ENCODE data around the gene PSMA5. TPM values are rescaled to one million over a fixed set of nuclear protein-coding genes. Genes with fewer than 3 reads are reported as not detected.
"Not testable (repeated sequence)": the region's sequence is repeated elsewhere in the genome, so short reads cannot be mapped to it uniquely, and the experiment has no call there.

PSMA5 gene
- total and polyA plus RNA-seq, 12 donors, result 22.7 to 94.6 (median 59.2) TPM

DNA sequence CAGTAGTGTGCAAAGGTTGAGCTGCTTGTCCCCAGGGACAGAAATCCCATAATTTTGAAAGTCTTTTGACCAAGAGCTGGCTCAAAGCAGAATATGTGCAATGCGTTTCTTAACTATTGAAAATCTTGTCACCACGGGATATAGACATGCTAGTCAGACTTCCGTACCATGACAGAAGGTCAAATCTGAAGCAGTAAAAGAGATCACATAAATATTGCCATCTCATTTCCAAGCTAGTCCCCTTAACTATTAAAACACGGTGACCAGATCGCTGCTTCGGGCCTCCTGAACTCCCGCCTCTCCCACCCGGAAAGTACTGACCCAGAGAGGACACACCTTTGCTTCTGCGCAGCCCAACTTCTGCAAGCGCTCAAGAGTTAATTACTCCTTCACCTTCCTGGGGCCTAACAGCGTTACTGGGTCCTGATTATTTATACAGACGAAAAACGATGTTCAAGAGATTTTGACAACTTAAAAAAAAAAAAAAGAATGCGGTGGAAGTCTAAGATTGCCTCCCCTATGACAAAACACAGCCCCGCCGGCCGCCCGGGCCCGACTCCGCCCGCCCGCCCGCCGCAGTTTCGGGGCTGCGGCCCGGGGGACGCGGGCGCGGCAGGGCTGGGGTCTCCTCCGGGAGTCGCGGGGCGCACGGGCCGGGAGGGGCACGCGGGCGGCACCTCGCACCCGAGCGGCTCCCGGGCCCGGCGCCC, 29.2 kb downstream of the PSMA5 start:
- Histone ChIP-seq H3K4me1 (peaks cover 7 to 73% (median 57%) of the 10 kb centered on the region in 9 donors), H3K36me3 (peaks cover 0 to 23% (median 0%) of the 10 kb centered on the region in 9 donors), H3K4me3 (peak overlapping the region; percentile 16 to 80 (median 64)), H3K27me3 (peaks cover 0 to 11% (median 0%) of the 10 kb centered on the region in 7 donors), H3K27ac (peak overlapping the region; percentile 46 to 96 (median 89)), H3K9me3 (no peaks in the 10 kb centered on the region)
- ATAC-seq (no peak), DNase-seq (no peak)
- 2 to 3% methylated on average over 45 to 46 of the region's 46 CpGs for whole genome bisulfite sequencing, 2 donors
- intact Hi-C loops (cut with DNase I), result loop anchor here in 8 of 10 donors (1.0 to 10.0 kb wide), 6 partner anchors 35 to 302 kb away; partner anchors contain the start of genes PSRC1 (in 1 of the 8) and TMEM167B (in 1 of the 8)
- TF ChIP-seq, protein P1, sequence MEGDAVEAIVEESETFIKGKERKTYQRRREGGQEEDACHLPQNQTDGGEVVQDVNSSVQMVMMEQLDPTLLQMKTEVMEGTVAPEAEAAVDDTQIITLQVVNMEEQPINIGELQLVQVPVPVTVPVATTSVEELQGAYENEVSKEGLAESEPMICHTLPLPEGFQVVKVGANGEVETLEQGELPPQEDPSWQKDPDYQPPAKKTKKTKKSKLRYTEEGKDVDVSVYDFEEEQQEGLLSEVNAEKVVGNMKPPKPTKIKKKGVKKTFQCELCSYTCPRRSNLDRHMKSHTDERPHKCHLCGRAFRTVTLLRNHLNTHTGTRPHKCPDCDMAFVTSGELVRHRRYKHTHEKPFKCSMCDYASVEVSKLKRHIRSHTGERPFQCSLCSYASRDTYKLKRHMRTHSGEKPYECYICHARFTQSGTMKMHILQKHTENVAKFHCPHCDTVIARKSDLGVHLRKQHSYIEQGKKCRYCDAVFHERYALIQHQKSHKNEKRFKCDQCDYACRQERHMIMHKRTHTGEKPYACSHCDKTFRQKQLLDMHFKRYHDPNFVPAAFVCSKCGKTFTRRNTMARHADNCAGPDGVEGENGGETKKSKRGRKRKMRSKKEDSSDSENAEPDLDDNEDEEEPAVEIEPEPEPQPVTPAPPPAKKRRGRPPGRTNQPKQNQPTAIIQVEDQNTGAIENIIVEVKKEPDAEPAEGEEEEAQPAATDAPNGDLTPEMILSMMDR (IDR thresholded peaks at IDR 0.05), result no peak

DNA sequence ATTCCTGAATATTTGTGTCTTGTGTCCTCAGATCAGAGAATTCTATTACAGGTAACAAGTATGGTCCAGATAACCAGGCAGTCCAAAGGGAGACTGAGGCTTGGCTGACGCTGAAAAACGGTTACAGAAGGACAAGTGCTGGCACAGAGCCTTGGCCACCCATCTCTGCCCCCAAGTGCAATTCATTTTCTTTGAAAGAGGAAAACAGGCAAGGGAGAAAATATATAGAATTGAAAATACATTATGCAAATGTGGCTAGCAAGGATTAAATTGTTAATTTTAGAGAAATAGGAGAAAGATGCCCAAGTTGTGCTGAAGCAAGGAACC, 29.8 kb downstream of the PSMA5 start:
- 24 to 29% methylated on average over 2 of the region's 2 CpGs for WGBS, 2 donors
- Histone ChIP-seq H3K27ac (peak overlapping the region in 9 of 10 donors; percentile 46 to 96 (median 90)), H3K4me3 (peak overlapping the region in 9 of 10 donors; percentile 39 to 80 (median 66)), H3K9me3 (no peaks in the 10 kb centered on the region), H3K36me3 (peaks cover 0 to 17% (median 0%) of the 10 kb centered on the region in 9 donors), H3K27me3 (peaks cover 0 to 11% (median 0%) of the 10 kb centered on the region in 7 donors), H3K4me1 (peaks cover 11 to 73% (median 59%) of the 10 kb centered on the region in 9 donors)
- TF ChIP-seq, protein P1 (IDR thresholded peaks at IDR 0.05), result no peak
- intact Hi-C loops (cut with DNase I), result loop anchor here in 8 of 10 donors (1.0 to 10.0 kb wide), 6 partner anchors 34 to 302 kb away; partner anchors contain the start of genes PSRC1 (in 1 of the 8) and TMEM167B (in 1 of the 8)
- DNase-seq, result no peak
- ATAC-seq, result no peak

DNA sequence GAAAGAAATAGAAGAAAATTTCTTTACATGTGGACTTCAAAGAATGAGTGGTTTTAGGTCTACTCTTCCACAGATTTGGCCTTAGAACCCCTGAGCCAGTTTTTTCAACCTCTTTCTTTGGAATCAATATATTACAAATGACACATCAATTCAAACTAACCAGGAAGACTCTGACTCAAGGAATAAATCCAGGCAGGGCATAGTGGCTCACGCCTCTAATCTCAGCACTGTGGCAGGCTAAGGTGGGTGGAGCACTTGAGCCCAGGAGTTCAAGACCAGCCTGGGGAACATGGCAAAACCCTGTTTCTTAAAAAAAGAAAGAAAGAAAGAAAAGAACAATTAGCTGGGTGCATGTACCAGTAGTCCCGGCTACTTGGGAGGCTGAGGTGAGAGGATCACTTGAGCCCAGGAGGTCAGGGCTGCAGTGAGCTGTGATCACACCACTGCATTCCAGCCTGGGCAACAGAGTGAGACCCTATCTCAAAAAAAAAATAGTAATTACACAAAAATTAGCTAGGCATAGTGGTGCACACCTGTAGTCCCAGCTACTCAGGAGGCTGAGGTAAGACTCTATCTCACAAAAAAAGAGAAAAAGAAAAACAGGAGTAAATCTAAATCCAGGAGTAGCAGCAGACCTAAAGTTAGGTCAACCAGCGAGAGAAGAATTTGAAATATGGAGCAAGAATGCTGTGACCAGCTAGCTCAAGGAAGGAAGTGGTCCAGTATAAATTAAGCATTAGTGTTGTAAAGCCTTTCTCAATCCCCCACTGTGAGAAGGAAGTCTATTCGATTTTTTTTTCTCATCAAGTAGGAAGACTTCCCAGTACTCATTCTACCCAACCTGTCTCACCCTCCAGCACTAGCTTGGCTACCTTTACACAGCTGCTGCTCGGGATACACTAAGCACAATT, 30.4 kb downstream of the PSMA5 start:
- ATAC-seq (no peak), DNase-seq (no peak)
- 46 to 62% methylated on average over 5 of the region's 5 CpGs for WGBS, 2 donors
- TF ChIP-seq, protein P1 (IDR thresholded peaks at IDR 0.05), result no peak
- peak overlapping the region in 9 of 10 donors; percentile 39 to 80 (median 66) for H3K4me3 ChIP-seq
- intact Hi-C loops (cut with DNase I), result loop anchor here in 8 of 10 donors (1.0 to 10.0 kb wide), 7 partner anchors 34 to 301 kb away; partner anchors contain the start of genes PSRC1 (in 1 of the 8) and TMEM167B (in 1 of the 8)
- H3K4me1 ChIP-seq, result peaks cover 12 to 76% (median 62%) of the 10 kb centered on the region in 9 donors
- peak overlapping the region; percentile 46 to 96 (median 90) for H3K27ac ChIP-seq
- H3K9me3 ChIP-seq, result no peaks in the 10 kb centered on the region
- peaks cover 0 to 11% (median 0%) of the 10 kb centered on the region in 7 donors for H3K27me3 ChIP-seq
- H3K36me3 ChIP-seq, result peaks cover 0 to 11% (median 0%) of the 10 kb centered on the region in 9 donors

DNA sequence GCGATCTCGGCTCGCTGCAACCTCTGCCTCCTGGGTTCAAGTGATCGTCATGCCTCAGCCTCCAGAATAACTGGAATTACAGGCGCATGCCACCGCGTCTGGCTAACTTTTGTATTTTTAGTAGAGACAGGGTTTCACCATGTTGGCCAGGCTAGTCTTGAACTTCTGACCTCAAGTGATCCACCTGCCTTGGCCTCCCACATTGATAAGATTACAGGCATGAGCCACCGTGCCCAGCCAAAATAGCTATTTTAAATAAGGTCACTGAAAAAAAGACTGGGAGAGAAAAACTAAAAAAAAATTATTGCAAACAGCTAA, 31.0 kb downstream of the PSMA5 start:
- H3K36me3 ChIP-seq, H3K9me3 ChIP-seq: not testable (repeated sequence)
- peak in 2 of 8 donors; percentile 2 to 20 for ATAC-seq
- peaks cover 0 to 11% (median 0%) of the 10 kb centered on the region in 7 donors for H3K27me3 ChIP-seq
- intact Hi-C loops (cut with DNase I), result loop anchor here in 8 of 10 donors (2.0 to 10.0 kb wide), 6 partner anchors 33 to 300 kb away; partner anchors contain the start of gene TMEM167B (in 1 of the 8)
- peak overlapping the region; percentile 46 to 96 (median 90) for H3K27ac ChIP-seq
- H3K4me1 ChIP-seq, result peaks cover 14 to 81% (median 64%) of the 10 kb centered on the region in 9 donors
- peak overlapping the region in 1 of 10 donors; percentile 70 for H3K4me3 ChIP-seq
- WGBS, 2 donors, result 47 to 57% methylated on average over 8 of the region's 8 CpGs
- DNase-seq, result peak in 1 of 2 donors; percentile 32

All from heart right ventricle (tissue), 16 donors.